Activated B cell treated with CpG ODN at 0.5 μM for 24 hours (primary cell): Measurements from ENCODE around the gene UBALD2. TPM values are rescaled to one million over a fixed set of nuclear protein-coding genes. Genes with fewer than 3 reads are reported as not detected.

Experiments used
- ATAC-seq: fragments of 200-7000 bp; cut with Tn5 transposase; one replicate; pipeline ENCODE4 v1.10.0; 2021; ENCODE audit warnings: low read depth, mild to moderate bottlenecking, moderate library complexity
- CTCF ChIA-PET: fragments of 350-600 bp; sonication (Branson Sonifier 250); formaldehyde crosslinking; loops from one replicate; lab custom pipeline; 2021; ENCODE audit warnings: antibody characterized with exemption; lab: Charles Lee
- POLR2A ChIA-PET: fragments of 350-600 bp; sonication (Branson Sonifier 250); formaldehyde crosslinking; loops from one replicate; lab custom pipeline; 2021; ENCODE audit warnings: antibody characterized with exemption; lab: Charles Lee
- DNase-seq: peaks from one replicate; pipeline ENCODE4 v3.0.0; 2022
- H3K27ac Mint-ChIP-seq: one replicate; pipeline ENCODE4 v1.8.0; 2020; ENCODE audit warnings: mixed read lengths
- H3K27me3 Mint-ChIP-seq: one replicate; pipeline ENCODE4 v1.8.0; 2021; ENCODE audit warnings: mixed read lengths
- H3K36me3 Mint-ChIP-seq: one replicate; pipeline ENCODE4 v1.8.0; 2021; ENCODE audit warnings: low read depth, mixed read lengths
- H3K4me1 Mint-ChIP-seq: one replicate; pipeline ENCODE4 v1.8.0; 2021; ENCODE audit warnings: mixed read lengths
- H3K4me3 Mint-ChIP-seq: one replicate; pipeline ENCODE4 v1.8.0; 2020; ENCODE audit warnings: mild to moderate bottlenecking, mixed read lengths
- H3K9me3 Mint-ChIP-seq: one replicate; pipeline ENCODE4 v1.8.0; 2020; ENCODE audit warnings: mixed read lengths
- CTCF ChIP-seq: fragments of 200-600 bp; IDR thresholded peaks from one replicate; pipeline ENCODE4 v1.8.0; 2022; ENCODE audit warnings: antibody characterized with exemption, mild to moderate bottlenecking
- intact Hi-C: fragments of 100-400 bp; cut with micrococcal nuclease; formaldehyde crosslinking; loops from one replicate; pipeline ENCODE4 v1.15.1; 2024
- total RNA-seq: library from RNA; stranded (reverse); gene quantifications from 2 replicates; pipeline ENCODE4 v1.2.3, GENCODE V29; 2022

UBALD2 gene
- total RNA-seq, 1 donor from 2014 or later = 152 TPM

GRCh38 chr17:76232342-76232741 lies 32.8 kb upstream of the UBALD2 start:
- H3K36me3 Mint-ChIP-seq = no peaks in the 10 kb centered on the region
- H3K9me3 Mint-ChIP-seq = no peaks in the 10 kb centered on the region
- peaks cover 2% of the 10 kb centered on the region for H3K4me1 Mint-ChIP-seq
- DNase-seq (no peak), ATAC-seq (no peak)
- CTCF ChIA-PET = no interaction called here
- POLR2A ChIA-PET = no interaction called here
- intact Hi-C loops = no loop called here
- H3K4me3 Mint-ChIP-seq = no peak overlapping the region
- no peak overlapping the region for H3K27ac Mint-ChIP-seq
- no peak for TF ChIP-seq CTCF
- H3K27me3 Mint-ChIP-seq = peaks cover 6% of the 10 kb centered on the region

- Mint-ChIP-seq H3K36me3 (no peaks in the 10 kb centered on the region), H3K27ac (no peak overlapping the region), H3K27me3 (peaks cover 7% of the 10 kb centered on the region), H3K9me3 (no peaks in the 10 kb centered on the region), H3K4me1 (peaks cover 3% of the 10 kb centered on the region), H3K4me3 (no peak overlapping the region)
- intact Hi-C loops = no loop called here
- no peak for TF ChIP-seq CTCF
- DNase-seq = no peak
- CTCF ChIA-PET = no interaction called here
- ATAC-seq = no peak
- POLR2A ChIA-PET = interaction anchor here (0.8 to 1.3 kb wide), 2 partner anchors 38 to 52 kb away, joined by 3 read pairs; no protein-coding TSS in a partner anchor
These were observed 31.4 kb upstream of the UBALD2 start for GRCh38 chr17:76233588-76234353.

GRCh38 chr17:76234354-76234679 lies 30.8 kb upstream of the UBALD2 start:
- ChIA-PET POLR2A (interaction anchor here (1.3 kb wide), 1 partner anchor 38 kb away, joined by 3 read pairs; no protein-coding TSS in a partner anchor), CTCF (no interaction called here)
- ATAC-seq = no peak
- no peak for DNase-seq
- Mint-ChIP-seq H3K27ac (no peak overlapping the region), H3K36me3 (no peaks in the 10 kb centered on the region), H3K4me1 (peaks cover 6% of the 10 kb centered on the region), H3K9me3 (no peaks in the 10 kb centered on the region), H3K27me3 (peaks cover 5% of the 10 kb centered on the region), H3K4me3 (no peak overlapping the region)
- no peak for TF ChIP-seq CTCF
- intact Hi-C loops = no loop called here

- H3K36me3 Mint-ChIP-seq = no peaks in the 10 kb centered on the region
- no peaks in the 10 kb centered on the region for H3K9me3 Mint-ChIP-seq
- ChIA-PET CTCF (no interaction called here), POLR2A (interaction anchor here (0.7 kb wide), 1 partner anchor 33 kb away, joined by 3 read pairs; no protein-coding TSS in a partner anchor)
- ATAC-seq = no peak
- H3K4me1 Mint-ChIP-seq = peaks cover 7% of the 10 kb centered on the region
- no peak overlapping the region for H3K27ac Mint-ChIP-seq
- H3K27me3 Mint-ChIP-seq = peaks cover 3% of the 10 kb centered on the region
- DNase-seq = no peak
- intact Hi-C loops = loop anchor here (5.0 kb wide), 2 partner anchors 36 to 39 kb away; no protein-coding TSS in a partner anchor
- H3K4me3 Mint-ChIP-seq = no peak overlapping the region
- TF ChIP-seq CTCF = no peak
These were observed 29.3 kb upstream of the UBALD2 start for GRCh38 chr17:76235883-76236282.

- H3K4me3 Mint-ChIP-seq = no peak overlapping the region
- H3K27ac Mint-ChIP-seq = no peak overlapping the region
- POLR2A ChIA-PET = interaction anchor here (2.3 kb wide), 1 partner anchor 30 kb away, joined by 9 read pairs; no protein-coding TSS in a partner anchor
These were observed 28.5 kb upstream of the UBALD2 start for GRCh38 chr17:76236603-76237002.

More at GRCh38 chr17:76236603-76237002, 28.5 kb upstream of the UBALD2 start:
- H3K4me1 Mint-ChIP-seq = peaks cover 14% of the 10 kb centered on the region
- no peak for TF ChIP-seq CTCF
- H3K9me3 Mint-ChIP-seq = no peaks in the 10 kb centered on the region
- DNase-seq (no peak), ATAC-seq (no peak)
- CTCF ChIA-PET = no interaction called here
- peaks cover 9% of the 10 kb centered on the region for H3K27me3 Mint-ChIP-seq
- H3K36me3 Mint-ChIP-seq = no peaks in the 10 kb centered on the region
- intact Hi-C loops = loop anchor here (5.0 kb wide), 2 partner anchors 36 to 39 kb away; no protein-coding TSS in a partner anchor
